Measurements from ENCODE around the gene BANP. TPM values are rescaled to one million over a fixed set of nuclear protein-coding genes. Genes with fewer than 3 reads are reported as not detected.
A peak's percentile ranks its signal among the peaks of the same experiment; 100 is the strongest.

BANP gene
- total and polyA plus RNA-seq, 2 donors from 2014 or later, result 12.4 to 26.3 TPM

- Histone ChIP-seq H3K4me1 (ENCODE audit: control insufficient read depth in 2 of 3, insufficient read depth in 2 of 3, low read depth in 1 of 3, low read length in 3 of 3) (no peaks in the 10 kb centered on the region), H3K27ac (ENCODE audit: low read depth in 2 of 2, low read length in 2 of 2) (no peak overlapping the region), H3K4me3 (ENCODE audit: low read length in 3 of 3) (no peak overlapping the region), H3K9ac (ENCODE audit: low read length in 3 of 3) (no peak overlapping the region), H3K36me3 (ENCODE audit: control insufficient read depth in 2 of 3, insufficient read depth in 3 of 3, low read length in 3 of 3) (peaks cover 6 to 9% (median 8%) of the 10 kb centered on the region in 3 donors), H3K9me3 (ENCODE audit: control insufficient read depth in 2 of 3, insufficient read depth in 1 of 3, low read length in 3 of 3) (no peaks in the 10 kb centered on the region), H3K27me3 (ENCODE audit: control insufficient read depth, insufficient read depth, low read length) (no peaks in the 10 kb centered on the region)
- FAIRE-seq (no peak), DNase-seq (no peak)
- intact Hi-C loops (cut with DNase I), result no loop called here
- no peak for TF ChIP-seq CTCF (IDR thresholded peaks at IDR 0.05; ENCODE audit: borderline replicate concordance, extremely low read depth, insufficient read depth)
Measured at GRCh38 chr16:88055356-88055755, 104.1 kb downstream of the BANP start.

GRCh38 chr16:88056212-88056611 lies 105.0 kb downstream of the BANP start:
- DNase-seq (peak in 1 of 5 donors; percentile 21), FAIRE-seq (no peak)
- TF ChIP-seq CTCF (IDR thresholded peaks at IDR 0.05; ENCODE audit: borderline replicate concordance, extremely low read depth, insufficient read depth), result no peak
- Histone ChIP-seq H3K9me3 (ENCODE audit: control insufficient read depth in 2 of 3, insufficient read depth in 1 of 3, low read length in 3 of 3) (no peaks in the 10 kb centered on the region), H3K27me3 (ENCODE audit: control insufficient read depth, insufficient read depth, low read length) (no peaks in the 10 kb centered on the region), H3K4me3 (ENCODE audit: low read length in 3 of 3) (no peak overlapping the region), H3K4me1 (ENCODE audit: control insufficient read depth in 2 of 3, insufficient read depth in 2 of 3, low read depth in 1 of 3, low read length in 3 of 3) (no peaks in the 10 kb centered on the region), H3K27ac (ENCODE audit: low read depth in 2 of 2, low read length in 2 of 2) (no peak overlapping the region), H3K36me3 (ENCODE audit: control insufficient read depth in 2 of 3, insufficient read depth in 3 of 3, low read length in 3 of 3) (peaks cover 6 to 10% (median 8%) of the 10 kb centered on the region in 3 donors), H3K9ac (ENCODE audit: low read length in 3 of 3) (no peak overlapping the region)
- intact Hi-C loops (cut with DNase I), result no loop called here

GRCh38 chr16:88057656-88058055 lies 106.4 kb downstream of the BANP start:
- FAIRE-seq, result no peak
- H3K27me3 ChIP-seq (ENCODE audit: control insufficient read depth, insufficient read depth, low read length), result no peaks in the 10 kb centered on the region
- no peaks in the 10 kb centered on the region for H3K9me3 ChIP-seq (ENCODE audit: control insufficient read depth in 2 of 3, insufficient read depth in 1 of 3, low read length in 3 of 3)
- H3K4me3 ChIP-seq (ENCODE audit: low read length in 3 of 3), result no peak overlapping the region
- H3K9ac ChIP-seq (ENCODE audit: low read length in 3 of 3), result no peak overlapping the region
- peak in 1 of 5 donors; percentile 63 for DNase-seq
- TF ChIP-seq CTCF (IDR thresholded peaks at IDR 0.05; ENCODE audit: borderline replicate concordance, extremely low read depth, insufficient read depth), result no peak
- intact Hi-C loops (cut with DNase I), result no loop called here
- peaks cover 0 to 4% (median 0%) of the 10 kb centered on the region in 3 donors for H3K4me1 ChIP-seq (ENCODE audit: control insufficient read depth in 2 of 3, insufficient read depth in 2 of 3, low read depth in 1 of 3, low read length in 3 of 3)
- peaks cover 3 to 10% (median 4%) of the 10 kb centered on the region in 3 donors for H3K36me3 ChIP-seq (ENCODE audit: control insufficient read depth in 2 of 3, insufficient read depth in 3 of 3, low read length in 3 of 3)
- no peak overlapping the region for H3K27ac ChIP-seq (ENCODE audit: low read depth in 2 of 2, low read length in 2 of 2)

- no peak overlapping the region for H3K9ac ChIP-seq (ENCODE audit: low read length in 3 of 3)
- intact Hi-C loops (cut with DNase I), result no loop called here
- FAIRE-seq (no peak), DNase-seq (no peak)
- H3K27me3 ChIP-seq (ENCODE audit: control insufficient read depth, insufficient read depth, low read length), result no peaks in the 10 kb centered on the region
- H3K9me3 ChIP-seq (ENCODE audit: control insufficient read depth in 2 of 3, insufficient read depth in 1 of 3, low read length in 3 of 3), result no peaks in the 10 kb centered on the region
- TF ChIP-seq CTCF (IDR thresholded peaks at IDR 0.05; ENCODE audit: borderline replicate concordance, extremely low read depth, insufficient read depth), result no peak
- H3K27ac ChIP-seq (ENCODE audit: low read depth in 2 of 2, low read length in 2 of 2), result no peak overlapping the region
- H3K4me3 ChIP-seq (ENCODE audit: low read length in 3 of 3), result no peak overlapping the region
- H3K36me3 ChIP-seq (ENCODE audit: control insufficient read depth in 2 of 3, insufficient read depth in 3 of 3, low read length in 3 of 3), result peaks cover 0 to 10% (median 3%) of the 10 kb centered on the region in 3 donors
- H3K4me1 ChIP-seq (ENCODE audit: control insufficient read depth in 2 of 3, insufficient read depth in 2 of 3, low read depth in 1 of 3, low read length in 3 of 3), result peaks cover 0 to 8% (median 0%) of the 10 kb centered on the region in 3 donors
Measured at GRCh38 chr16:88058136-88058535, 106.9 kb downstream of the BANP start.

All from kidney (tissue), 14 donors.